GM23338 (cell line): ENCODE measurements around the gene BIRC7.

Experiments used
- CREB1 ChIP-seq: fragments of 250-450 bp; sonication (Bioruptor Pico); IDR thresholded peaks from 2 replicates; pipeline ENCODE4 v1.5.0; 2020; ENCODE audit warnings: low read depth, mild to moderate bottlenecking, moderate library complexity
- EZH2 ChIP-seq: fragments of 200-600 bp; sonication (generic); IDR thresholded peaks from one replicate; pipeline ENCODE4 v1.8.0; 2017; ENCODE audit warnings: antibody characterized with exemption, mild to moderate bottlenecking, low read depth; ENCODE audit not compliant: unreplicated experiment
- EZH2phosphoT487 ChIP-seq: fragments of 200-600 bp; sonication (generic); IDR thresholded peaks from one replicate; pipeline ENCODE4 v1.8.1; 2018; ENCODE audit warnings: antibody characterized with exemption; ENCODE audit not compliant: unreplicated experiment
- JUNB ChIP-seq: IDR thresholded peaks from one replicate; pipeline ENCODE4 v1.6.1; 2016; ENCODE audit warnings: antibody characterized with exemption; ENCODE audit not compliant: unreplicated experiment
- NANOG ChIP-seq: IDR thresholded peaks from 2 replicates; pipeline ENCODE4 v1.6.1; 2016; ENCODE audit warnings: antibody characterized with exemption, borderline replicate concordance
- POLR2AphosphoS5 ChIP-seq: IDR thresholded peaks from 2 replicates; pipeline ENCODE4 v1.6.1; 2016; ENCODE audit warnings: antibody characterized with exemption, low read depth
- STAT1 ChIP-seq: IDR thresholded peaks from one replicate; pipeline ENCODE4 v1.6.1; 2016; ENCODE audit warnings: antibody characterized with exemption; ENCODE audit not compliant: unreplicated experiment
- ZNF114 ChIP-seq: fragments of 250-450 bp; sonication (Bioruptor Pico); IDR thresholded peaks from 2 replicates; pipeline ENCODE4 v1.5.0; 2020; ENCODE audit warnings: mild to moderate bottlenecking, moderate library complexity
- ZNF331 ChIP-seq: fragments of 250-450 bp; sonication (Bioruptor Pico); IDR thresholded peaks from 2 replicates; pipeline ENCODE4 v1.5.0; 2020; ENCODE audit warnings: low read depth, mild to moderate bottlenecking, moderate library complexity
- TF ChIP-seq, protein P1 (sequence below): IDR thresholded peaks from one replicate; pipeline ENCODE4 v1.6.1; 2018; ENCODE audit warnings: antibody characterized with exemption; ENCODE audit not compliant: unreplicated experiment
- TF ChIP-seq, protein P2 (sequence below), 2 experiments: fragments of 200-600 bp in 1 of 2; sonication (generic) in 1 of 2; conservative IDR thresholded peaks; 2 replicates each; pipeline versions ENCODE4 v1.5.1 to v1.6.1; 2016 to 2017; ENCODE audit warnings: antibody characterized with exemption in 2 of 2, low read depth in 2 of 2, mild to moderate bottlenecking in 2 of 2, moderate library complexity in 1 of 2
- TF ChIP-seq, protein P3 (sequence below): fragments of 250-450 bp; sonication (Bioruptor Pico); IDR thresholded peaks from 2 replicates; pipeline ENCODE4 v1.5.0; 2020; ENCODE audit warnings: mild to moderate bottlenecking, moderate library complexity
- TF ChIP-seq, protein P4 (sequence below): IDR thresholded peaks from 2 replicates; pipeline ENCODE4 v1.6.1; 2016; ENCODE audit warnings: antibody characterized with exemption

DNA sequence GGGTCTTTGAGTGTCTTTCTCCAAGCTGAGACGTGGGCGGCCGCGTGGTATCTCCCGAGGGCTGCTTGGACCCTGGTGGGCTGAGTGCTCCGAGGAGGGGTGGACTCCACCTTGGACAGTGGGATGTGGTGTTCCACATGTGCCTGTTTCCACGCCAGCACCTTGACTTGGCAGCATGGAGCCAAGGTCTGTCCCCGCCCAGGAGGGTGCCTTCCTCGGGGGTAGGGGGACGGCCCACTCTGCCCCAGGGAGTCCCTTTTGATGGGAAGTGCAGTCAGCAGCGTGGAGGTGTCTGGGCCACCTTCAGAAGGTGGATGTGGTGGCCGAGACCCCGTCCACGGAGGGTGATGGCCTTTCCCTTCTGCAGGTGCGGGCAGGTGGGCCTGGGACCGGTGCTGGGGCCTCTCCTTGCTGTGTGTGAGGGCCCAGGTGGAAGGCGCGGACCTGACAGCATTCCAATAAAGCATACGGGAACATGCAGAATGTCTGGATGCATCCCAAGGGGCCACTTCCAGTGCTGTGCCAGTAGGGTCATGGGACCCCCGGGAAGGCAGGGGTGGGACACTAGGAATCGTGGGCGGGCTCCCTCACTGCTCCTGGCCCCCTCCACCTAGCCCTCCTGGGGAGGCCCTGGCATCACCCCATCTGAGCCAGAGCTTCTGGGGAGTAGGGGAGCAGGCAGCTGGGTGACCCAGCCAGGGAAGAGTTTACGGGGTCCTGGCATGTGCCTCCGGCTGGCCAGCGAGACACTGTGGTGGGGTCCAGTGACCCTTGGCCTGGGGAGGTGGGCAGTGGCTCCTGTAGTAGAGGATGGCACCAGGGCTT is 53.8 kb downstream of the BIRC7 start:
- TF ChIP-seq JUNB (no peak), EZH2phosphoT487 (no peak), POLR2AphosphoS5 (no peak), EZH2 (no peak), ZNF331 (CRISPR knock-in tag) (no peak), CREB1 (CRISPR knock-in tag) (no peak), STAT1 (no peak), ZNF114 (CRISPR knock-in tag) (no peak), NANOG (no peak)
- TF ChIP-seq, protein P1, sequence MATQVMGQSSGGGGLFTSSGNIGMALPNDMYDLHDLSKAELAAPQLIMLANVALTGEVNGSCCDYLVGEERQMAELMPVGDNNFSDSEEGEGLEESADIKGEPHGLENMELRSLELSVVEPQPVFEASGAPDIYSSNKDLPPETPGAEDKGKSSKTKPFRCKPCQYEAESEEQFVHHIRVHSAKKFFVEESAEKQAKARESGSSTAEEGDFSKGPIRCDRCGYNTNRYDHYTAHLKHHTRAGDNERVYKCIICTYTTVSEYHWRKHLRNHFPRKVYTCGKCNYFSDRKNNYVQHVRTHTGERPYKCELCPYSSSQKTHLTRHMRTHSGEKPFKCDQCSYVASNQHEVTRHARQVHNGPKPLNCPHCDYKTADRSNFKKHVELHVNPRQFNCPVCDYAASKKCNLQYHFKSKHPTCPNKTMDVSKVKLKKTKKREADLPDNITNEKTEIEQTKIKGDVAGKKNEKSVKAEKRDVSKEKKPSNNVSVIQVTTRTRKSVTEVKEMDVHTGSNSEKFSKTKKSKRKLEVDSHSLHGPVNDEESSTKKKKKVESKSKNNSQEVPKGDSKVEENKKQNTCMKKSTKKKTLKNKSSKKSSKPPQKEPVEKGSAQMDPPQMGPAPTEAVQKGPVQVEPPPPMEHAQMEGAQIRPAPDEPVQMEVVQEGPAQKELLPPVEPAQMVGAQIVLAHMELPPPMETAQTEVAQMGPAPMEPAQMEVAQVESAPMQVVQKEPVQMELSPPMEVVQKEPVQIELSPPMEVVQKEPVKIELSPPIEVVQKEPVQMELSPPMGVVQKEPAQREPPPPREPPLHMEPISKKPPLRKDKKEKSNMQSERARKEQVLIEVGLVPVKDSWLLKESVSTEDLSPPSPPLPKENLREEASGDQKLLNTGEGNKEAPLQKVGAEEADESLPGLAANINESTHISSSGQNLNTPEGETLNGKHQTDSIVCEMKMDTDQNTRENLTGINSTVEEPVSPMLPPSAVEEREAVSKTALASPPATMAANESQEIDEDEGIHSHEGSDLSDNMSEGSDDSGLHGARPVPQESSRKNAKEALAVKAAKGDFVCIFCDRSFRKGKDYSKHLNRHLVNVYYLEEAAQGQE, result no peak
- TF ChIP-seq, protein P2, sequence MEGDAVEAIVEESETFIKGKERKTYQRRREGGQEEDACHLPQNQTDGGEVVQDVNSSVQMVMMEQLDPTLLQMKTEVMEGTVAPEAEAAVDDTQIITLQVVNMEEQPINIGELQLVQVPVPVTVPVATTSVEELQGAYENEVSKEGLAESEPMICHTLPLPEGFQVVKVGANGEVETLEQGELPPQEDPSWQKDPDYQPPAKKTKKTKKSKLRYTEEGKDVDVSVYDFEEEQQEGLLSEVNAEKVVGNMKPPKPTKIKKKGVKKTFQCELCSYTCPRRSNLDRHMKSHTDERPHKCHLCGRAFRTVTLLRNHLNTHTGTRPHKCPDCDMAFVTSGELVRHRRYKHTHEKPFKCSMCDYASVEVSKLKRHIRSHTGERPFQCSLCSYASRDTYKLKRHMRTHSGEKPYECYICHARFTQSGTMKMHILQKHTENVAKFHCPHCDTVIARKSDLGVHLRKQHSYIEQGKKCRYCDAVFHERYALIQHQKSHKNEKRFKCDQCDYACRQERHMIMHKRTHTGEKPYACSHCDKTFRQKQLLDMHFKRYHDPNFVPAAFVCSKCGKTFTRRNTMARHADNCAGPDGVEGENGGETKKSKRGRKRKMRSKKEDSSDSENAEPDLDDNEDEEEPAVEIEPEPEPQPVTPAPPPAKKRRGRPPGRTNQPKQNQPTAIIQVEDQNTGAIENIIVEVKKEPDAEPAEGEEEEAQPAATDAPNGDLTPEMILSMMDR (conservative IDR thresholded peaks at IDR 0.05; ENCODE audit: low read depth in 2 of 2), result no peak
- TF ChIP-seq, protein P3, sequence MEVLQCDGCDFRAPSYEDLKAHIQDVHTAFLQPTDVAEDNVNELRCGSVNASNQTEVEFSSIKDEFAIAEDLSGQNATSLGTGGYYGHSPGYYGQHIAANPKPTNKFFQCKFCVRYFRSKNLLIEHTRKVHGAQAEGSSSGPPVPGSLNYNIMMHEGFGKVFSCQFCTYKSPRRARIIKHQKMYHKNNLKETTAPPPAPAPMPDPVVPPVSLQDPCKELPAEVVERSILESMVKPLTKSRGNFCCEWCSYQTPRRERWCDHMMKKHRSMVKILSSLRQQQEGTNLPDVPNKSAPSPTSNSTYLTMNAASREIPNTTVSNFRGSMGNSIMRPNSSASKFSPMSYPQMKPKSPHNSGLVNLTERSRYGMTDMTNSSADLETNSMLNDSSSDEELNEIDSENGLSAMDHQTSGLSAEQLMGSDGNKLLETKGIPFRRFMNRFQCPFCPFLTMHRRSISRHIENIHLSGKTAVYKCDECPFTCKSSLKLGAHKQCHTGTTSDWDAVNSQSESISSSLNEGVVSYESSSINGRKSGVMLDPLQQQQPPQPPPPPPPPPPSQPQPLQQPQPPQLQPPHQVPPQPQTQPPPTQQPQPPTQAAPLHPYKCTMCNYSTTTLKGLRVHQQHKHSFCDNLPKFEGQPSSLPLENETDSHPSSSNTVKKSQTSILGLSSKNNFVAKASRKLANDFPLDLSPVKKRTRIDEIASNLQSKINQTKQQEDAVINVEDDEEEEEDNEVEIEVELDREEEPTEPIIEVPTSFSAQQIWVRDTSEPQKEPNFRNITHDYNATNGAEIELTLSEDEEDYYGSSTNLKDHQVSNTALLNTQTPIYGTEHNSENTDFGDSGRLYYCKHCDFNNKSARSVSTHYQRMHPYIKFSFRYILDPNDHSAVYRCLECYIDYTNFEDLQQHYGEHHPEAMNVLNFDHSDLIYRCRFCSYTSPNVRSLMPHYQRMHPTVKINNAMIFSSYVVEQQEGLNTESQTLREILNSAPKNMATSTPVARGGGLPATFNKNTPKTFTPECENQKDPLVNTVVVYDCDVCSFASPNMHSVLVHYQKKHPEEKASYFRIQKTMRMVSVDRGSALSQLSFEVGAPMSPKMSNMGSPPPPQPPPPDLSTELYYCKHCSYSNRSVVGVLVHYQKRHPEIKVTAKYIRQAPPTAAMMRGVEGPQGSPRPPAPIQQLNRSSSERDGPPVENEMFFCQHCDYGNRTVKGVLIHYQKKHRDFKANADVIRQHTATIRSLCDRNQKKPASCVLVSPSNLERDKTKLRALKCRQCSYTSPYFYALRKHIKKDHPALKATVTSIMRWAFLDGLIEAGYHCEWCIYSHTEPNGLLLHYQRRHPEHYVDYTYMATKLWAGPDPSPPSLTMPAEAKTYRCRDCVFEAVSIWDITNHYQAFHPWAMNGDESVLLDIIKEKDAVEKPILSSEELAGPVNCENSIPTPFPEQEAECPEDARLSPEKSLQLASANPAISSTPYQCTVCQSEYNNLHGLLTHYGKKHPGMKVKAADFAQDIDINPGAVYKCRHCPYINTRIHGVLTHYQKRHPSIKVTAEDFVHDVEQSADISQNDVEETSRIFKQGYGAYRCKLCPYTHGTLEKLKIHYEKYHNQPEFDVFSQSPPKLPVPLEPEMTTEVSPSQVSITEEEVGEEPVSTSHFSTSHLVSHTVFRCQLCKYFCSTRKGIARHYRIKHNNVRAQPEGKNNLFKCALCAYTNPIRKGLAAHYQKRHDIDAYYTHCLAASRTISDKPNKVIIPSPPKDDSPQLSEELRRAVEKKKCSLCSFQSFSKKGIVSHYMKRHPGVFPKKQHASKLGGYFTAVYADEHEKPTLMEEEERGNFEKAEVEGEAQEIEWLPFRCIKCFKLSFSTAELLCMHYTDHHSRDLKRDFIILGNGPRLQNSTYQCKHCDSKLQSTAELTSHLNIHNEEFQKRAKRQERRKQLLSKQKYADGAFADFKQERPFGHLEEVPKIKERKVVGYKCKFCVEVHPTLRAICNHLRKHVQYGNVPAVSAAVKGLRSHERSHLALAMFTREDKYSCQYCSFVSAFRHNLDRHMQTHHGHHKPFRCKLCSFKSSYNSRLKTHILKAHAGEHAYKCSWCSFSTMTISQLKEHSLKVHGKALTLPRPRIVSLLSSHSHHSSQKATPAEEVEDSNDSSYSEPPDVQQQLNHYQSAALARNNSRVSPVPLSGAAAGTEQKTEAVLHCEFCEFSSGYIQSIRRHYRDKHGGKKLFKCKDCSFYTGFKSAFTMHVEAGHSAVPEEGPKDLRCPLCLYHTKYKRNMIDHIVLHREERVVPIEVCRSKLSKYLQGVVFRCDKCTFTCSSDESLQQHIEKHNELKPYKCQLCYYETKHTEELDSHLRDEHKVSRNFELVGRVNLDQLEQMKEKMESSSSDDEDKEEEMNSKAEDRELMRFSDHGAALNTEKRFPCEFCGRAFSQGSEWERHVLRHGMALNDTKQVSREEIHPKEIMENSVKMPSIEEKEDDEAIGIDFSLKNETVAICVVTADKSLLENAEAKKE, result no peak
- TF ChIP-seq, protein P4, sequence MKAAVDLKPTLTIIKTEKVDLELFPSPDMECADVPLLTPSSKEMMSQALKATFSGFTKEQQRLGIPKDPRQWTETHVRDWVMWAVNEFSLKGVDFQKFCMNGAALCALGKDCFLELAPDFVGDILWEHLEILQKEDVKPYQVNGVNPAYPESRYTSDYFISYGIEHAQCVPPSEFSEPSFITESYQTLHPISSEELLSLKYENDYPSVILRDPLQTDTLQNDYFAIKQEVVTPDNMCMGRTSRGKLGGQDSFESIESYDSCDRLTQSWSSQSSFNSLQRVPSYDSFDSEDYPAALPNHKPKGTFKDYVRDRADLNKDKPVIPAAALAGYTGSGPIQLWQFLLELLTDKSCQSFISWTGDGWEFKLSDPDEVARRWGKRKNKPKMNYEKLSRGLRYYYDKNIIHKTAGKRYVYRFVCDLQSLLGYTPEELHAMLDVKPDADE, result no peak
